NCI-H2107 treated with DMSO at 0.1 percent for 48 hours (cell line): ENCODE data around the gene BTF3.
A peak's percentile ranks its signal among the peaks of the same experiment; 100 is the strongest.
"Not testable (repeated sequence)": the region's sequence is repeated elsewhere in the genome, so short reads cannot be mapped to it uniquely, and the experiment has no call there.

ENCODE experiments used
- DNase-seq: peaks from one replicate; lab custom pipeline; 2025; ENCODE audit not compliant: unreplicated experiment; lab: John Stamatoyannopoulos, UW

Gene BTF3

GRCh38 chr5:73498057-73498992 is at the start of gene BTF3:
BTF3 (plus strand) TSS chr5:73498442; CDS start chr5:73498668, 226 bp downstream.
- DNase-seq = peak; percentile 81

GRCh38 chr5:73448463-73449136 is 49.6 kb upstream of the BTF3 start, which contains the start of gene FOXD1:
FOXD1 (minus strand) TSS chr5:73448777; CDS start chr5:73448362, 415 bp downstream.
- peak; percentile 51 for DNase-seq

GRCh38 chr5:73450137-73450536 is 48.1 kb upstream of the BTF3 start:
- DNase-seq = no peak

- no peak for DNase-seq
Measured at GRCh38 chr5:73450672-73451223, 47.5 kb upstream of the BTF3 start.

GRCh38 chr5:73451224-73452130 is 46.8 kb upstream of the BTF3 start:
- no peak for DNase-seq

GRCh38 chr5:73452215-73452614 is 46.0 kb upstream of the BTF3 start:
- DNase-seq = no peak

GRCh38 chr5:73454379-73455036 is 43.7 kb upstream of the BTF3 start:
- DNase-seq = peak; percentile 74

- not testable (repeated sequence) for DNase-seq
Measured at GRCh38 chr5:73456462-73456861, 41.8 kb upstream of the BTF3 start.

- no peak for DNase-seq
Measured at GRCh38 chr5:73459366-73459765, 38.9 kb upstream of the BTF3 start.

- no peak for DNase-seq
Measured at GRCh38 chr5:73460133-73460532, 38.1 kb upstream of the BTF3 start.

- DNase-seq = no peak
Measured at GRCh38 chr5:73464016-73464745, 34.1 kb upstream of the BTF3 start.

- DNase-seq = not testable (repeated sequence)
Measured at GRCh38 chr5:73468638-73469037, 29.6 kb upstream of the BTF3 start.

- no peak for DNase-seq
Measured at GRCh38 chr5:73469878-73470277, 28.4 kb upstream of the BTF3 start.

GRCh38 chr5:73471654-73472053 is 26.6 kb upstream of the BTF3 start:
- DNase-seq = no peak

- no peak for DNase-seq
Measured at GRCh38 chr5:73472116-73472515, 26.1 kb upstream of the BTF3 start.

- DNase-seq = no peak
Measured at GRCh38 chr5:73480500-73480899, 17.7 kb upstream of the BTF3 start.

GRCh38 chr5:73482383-73483136 is 15.7 kb upstream of the BTF3 start:
- peak; percentile 36 for DNase-seq

- DNase-seq = no peak
Measured at GRCh38 chr5:73483676-73484075, 14.6 kb upstream of the BTF3 start.

- no peak for DNase-seq
Measured at GRCh38 chr5:73484511-73484910, 13.7 kb upstream of the BTF3 start.
